DND-41 (cell line): ENCODE results near the gene B3GLCT.

Experiments
- ATAC-seq: fragments of 200-7000 bp; cut with Tn5 transposase; 3 replicates; pipeline ENCODE4 v1.9.1; 2021; ENCODE audit warnings: low read depth; ENCODE audit not compliant: insufficient read depth
- DNase-seq: peaks from one replicate; pipeline ENCODE4 v3.0.0-alpha.2; 2020
- H2AFZ ChIP-seq: 2 replicates; pipeline ENCODE4 v1.6.0; 2012; ENCODE audit warnings: low read depth, low read length
- H3K27ac ChIP-seq: 2 replicates; pipeline ENCODE4 v1.5.1; 2012; ENCODE audit warnings: low read length, inconsistent platforms
- H3K27me3 ChIP-seq: fragments of 200-600 bp; sonication (generic); 2 replicates; pipeline ENCODE4 v1.6.0; 2012; ENCODE audit warnings: low read length, mild to moderate bottlenecking, inconsistent platforms; ENCODE audit not compliant: insufficient read depth, poor library complexity
- H3K36me3 ChIP-seq: 2 replicates; pipeline ENCODE4 v1.5.1; 2012; ENCODE audit warnings: low read length, inconsistent platforms; ENCODE audit not compliant: insufficient read depth
- H3K4me1 ChIP-seq: 2 replicates; pipeline ENCODE4 v1.5.1; 2012; ENCODE audit warnings: mild to moderate bottlenecking, low read length; ENCODE audit not compliant: insufficient read depth
- H3K4me2 ChIP-seq: 2 replicates; pipeline ENCODE4 v1.6.0; 2012; ENCODE audit warnings: mild to moderate bottlenecking, moderate library complexity, low read length, inconsistent platforms; ENCODE audit not compliant: insufficient read depth
- H3K4me3 ChIP-seq, 2 experiments: fragments of 200-600 bp in 1 of 2; shearing (Covaris generic) in 1 of 2; 2 replicates each; pipeline ENCODE4 v1.5.1; 2012 to 2016; ENCODE audit warnings: inconsistent platforms in 2 of 2, low read length in 2 of 2, mild to moderate bottlenecking in 2 of 2, low read depth in 1 of 2, moderate library complexity in 1 of 2
- H3K79me2 ChIP-seq: 2 replicates; pipeline ENCODE4 v1.6.0; 2012; ENCODE audit warnings: low read length, inconsistent platforms; ENCODE audit not compliant: insufficient read depth
- H3K9ac ChIP-seq: 2 replicates; pipeline ENCODE4 v1.6.0; 2012; ENCODE audit warnings: low read depth, mild to moderate bottlenecking, inconsistent platforms, low read length, moderate library complexity
- H3K9me3 ChIP-seq: 2 replicates; pipeline ENCODE4 v1.5.1; 2012; ENCODE audit warnings: low read length, moderate library complexity, mild to moderate bottlenecking, inconsistent platforms; ENCODE audit not compliant: insufficient read depth, severe bottlenecking
- H4K20me1 ChIP-seq: 2 replicates; pipeline ENCODE4 v1.6.0; 2012; ENCODE audit warnings: low read length; ENCODE audit not compliant: insufficient read depth
- CTCF ChIP-seq: IDR thresholded peaks from 2 replicates; pipeline ENCODE4 v1.5.1; 2012; ENCODE audit warnings: borderline replicate concordance, low read length, moderate library complexity, mild to moderate bottlenecking; ENCODE audit not compliant: poor library complexity, severe bottlenecking; ENCODE audit errors: extremely low read depth
- EZH2 ChIP-seq: IDR thresholded peaks from 3 replicates; pipeline ENCODE4 v1.6.1; 2012; ENCODE audit warnings: borderline replicate concordance, low read depth, mild to moderate bottlenecking, moderate library complexity, low read length, inconsistent platforms; ENCODE audit not compliant: severe bottlenecking

B3GLCT gene

GRCh38 chr13:31199849-31200636 lies at the start of gene B3GLCT:
Gene B3GLCT, plus strand, starts transcription at chr13:31199975. Its CDS starts 110 bp downstream, at chr13:31200085.
- peak within 1 kb of the TSS; percentile 80 for H3K9ac ChIP-seq

GRCh38 chr13:31150315-31150985 lies 49.3 kb upstream of the B3GLCT start:
- Histone ChIP-seq H2AFZ (no peak overlapping the region), H3K27me3 (no peaks in the 10 kb centered on the region), H3K9me3 (no peaks in the 10 kb centered on the region), H3K9ac (no peak overlapping the region), H4K20me1 (peaks cover 4% of the 10 kb centered on the region; the same call in 1 of the 2 replicates), H3K79me2 (peaks cover 81% of the 10 kb centered on the region), H3K4me2 (no peak overlapping the region), H3K4me3 (no peak overlapping the region), H3K36me3 (peaks cover 100% of the 10 kb centered on the region), H3K4me1 (no peaks in the 10 kb centered on the region), H3K27ac (no peak overlapping the region)
- TF ChIP-seq EZH2 (no peak), CTCF (no peak)
- DNase-seq (no peak), ATAC-seq (no peak)

More at GRCh38 chr13:31199849-31200636, at the start of gene B3GLCT:
- DNase-seq = peak; percentile 77
- peak; percentile 80 for ATAC-seq
- peaks cover 4% of the 10 kb centered on the region for H4K20me1 ChIP-seq
- H3K79me2 ChIP-seq = peaks cover 32% of the 10 kb centered on the region
- H3K36me3 ChIP-seq = no peaks in the 10 kb centered on the region
- peak; percentile 97 for TF ChIP-seq CTCF
- TF ChIP-seq EZH2 = no peak
- H2AFZ ChIP-seq = peak within 1 kb of the TSS; percentile 96
- peak within 1 kb of the TSS; percentile 52 to 71; a peak in 3 of 4 replicates for H3K4me3 ChIP-seq
- peaks cover 36% of the 10 kb centered on the region for H3K4me1 ChIP-seq
- H3K4me2 ChIP-seq = peak within 1 kb of the TSS; percentile 70
- H3K9me3 ChIP-seq = no peaks in the 10 kb centered on the region
- H3K27ac ChIP-seq = peak within 1 kb of the TSS; percentile 83
- no peaks in the 10 kb centered on the region for H3K27me3 ChIP-seq

- H2AFZ ChIP-seq = no peak overlapping the region
- no peak overlapping the region for H3K4me3 ChIP-seq
- no peak overlapping the region for H3K9ac ChIP-seq
- H3K4me1 ChIP-seq = no peaks in the 10 kb centered on the region
- H3K9me3 ChIP-seq = no peaks in the 10 kb centered on the region
- H3K36me3 ChIP-seq = peaks cover 97% of the 10 kb centered on the region
- H3K27ac ChIP-seq = no peak overlapping the region
- TF ChIP-seq EZH2 (no peak), CTCF (no peak)
- ATAC-seq (no peak), DNase-seq (no peak)
- peaks cover 82% of the 10 kb centered on the region for H3K79me2 ChIP-seq
- H3K27me3 ChIP-seq = no peaks in the 10 kb centered on the region
- peaks cover 4% of the 10 kb centered on the region; the same call in 1 of the 2 replicates for H4K20me1 ChIP-seq
- H3K4me2 ChIP-seq = no peak overlapping the region
These were observed 47.9 kb upstream of the B3GLCT start for GRCh38 chr13:31151837-31152236.
